Colonic mucosa (tissue), 4 donors: Measurements from ENCODE around the gene JOSD1. TPM values are rescaled to one million over a fixed set of nuclear protein-coding genes. Genes with fewer than 3 reads are reported as not detected.

Experiments
- DNase-seq: peaks from one replicate; pipeline ENCODE4 v3.0.0-alpha.2; 2020
- H3K27ac ChIP-seq: fragments of 200-600 bp; one replicate; pipeline ENCODE4 v1.8.0; 2021
- H3K27me3 ChIP-seq: fragments of 200-600 bp; one replicate; pipeline ENCODE4 v1.8.0; 2021
- H3K36me3 ChIP-seq: fragments of 200-600 bp; one replicate; pipeline ENCODE4 v1.8.0; 2021
- H3K4me1 ChIP-seq: fragments of 200-600 bp; one replicate; pipeline ENCODE4 v1.8.0; 2021; ENCODE audit warnings: mild to moderate bottlenecking
- H3K4me3 ChIP-seq: fragments of 200-600 bp; one replicate; pipeline ENCODE4 v1.8.0; 2021
- H3K9ac ChIP-seq, 2 donors: one replicate each; pipeline ENCODE4 v1.7.0; 2013; ENCODE audit warnings: control low read depth in 2 of 2, low read depth in 2 of 2, low read length in 2 of 2
- H3K9me3 ChIP-seq: fragments of 200-600 bp; one replicate; pipeline ENCODE4 v1.8.0; 2021
- CTCF ChIP-seq: fragments of 200-600 bp; IDR thresholded peaks from one replicate; pipeline ENCODE4 v1.8.0; 2022; ENCODE audit warnings: antibody characterized with exemption, mild to moderate bottlenecking
- intact Hi-C: fragments of 100-400 bp; cut with DNase I; formaldehyde crosslinking; loops from one replicate; pipeline ENCODE4 v1.14.1; 2022
- total RNA-seq, 2 donors: library from RNA; stranded (reverse); fragmentation: NEBNext Ultra II Directional in 1 of 2; extraction: Animal tissue kit (Norgen Biotek cat#: 25700) in 1 of 2; gene quantifications; one replicate each; pipeline ENCODE4 v1.2.1, GENCODE V29; 2021
- donor health status: healthy.
- donor health status: DM: no; HTN: no; CAD: no.
- donor health status: DM: no; HTN: no; CAD: no.

The JOSD1 gene
- total RNA-seq, 2 donors from 2014 or later, result 52.4 to 108 TPM

- no peaks in the 10 kb centered on the region for H3K9me3 ChIP-seq
- H3K4me1 ChIP-seq, result no peaks in the 10 kb centered on the region
- intact Hi-C loops, result no loop called here
- no peak for DNase-seq
- no peaks in the 10 kb centered on the region for H3K36me3 ChIP-seq
- no peak overlapping the region for H3K4me3 ChIP-seq
- TF ChIP-seq CTCF, result no peak
- H3K27me3 ChIP-seq, result no peaks in the 10 kb centered on the region
- no peak overlapping the region for H3K9ac ChIP-seq
- no peak overlapping the region for H3K27ac ChIP-seq
Measured at GRCh38 chr22:38638728-38639127, 62.0 kb downstream of the JOSD1 start.

GRCh38 chr22:38638216-38638615 lies 62.5 kb downstream of the JOSD1 start:
- Histone ChIP-seq H3K27ac (no peak overlapping the region), H3K4me3 (no peak overlapping the region), H3K27me3 (no peaks in the 10 kb centered on the region), H3K36me3 (no peaks in the 10 kb centered on the region), H3K9ac (no peak overlapping the region), H3K9me3 (no peaks in the 10 kb centered on the region), H3K4me1 (no peaks in the 10 kb centered on the region)
- TF ChIP-seq CTCF, result no peak
- DNase-seq, result no peak
- intact Hi-C loops, result no loop called here

Other genes starting within 250 kb of the JOSD1 start
- not detected for gene KCNJ4, start 245.7 kb downstream of the JOSD1 start, total RNA-seq
- 10 to 100 TPM; 26.7 to 29.1 TPM for gene KDELR3, start 232.8 kb downstream of the JOSD1 start, total RNA-seq
- 100 to 1,000 TPM; 333 to 359 TPM for gene DDX17, start 194.6 kb downstream of the JOSD1 start, total RNA-seq
- 1 to 10 TPM; 2.0 to 3.0 TPM for gene DMC1, start 130.8 kb downstream of the JOSD1 start, total RNA-seq
- 1 to 10 TPM in 1 of 2 donors, under 1 TPM in 1; 0.21 to 2.0 TPM for gene FAM227A, start 44.6 kb downstream of the JOSD1 start, total RNA-seq
- 10 to 100 TPM; 27.4 to 38.1 TPM for gene CBY1, start 44.3 kb downstream of the JOSD1 start, total RNA-seq
- 100 to 1,000 TPM in 1 of 2 donors, 10 to 100 TPM in 1; 97.1 to 149 TPM for gene TOMM22, start 19.0 kb downstream of the JOSD1 start, total RNA-seq
- gene GTPBP1, start 5.0 kb upstream of the JOSD1 start, total RNA-seq, result 10 to 100 TPM; 64.6 to 65.6 TPM
- 100 to 1,000 TPM; 106 to 123 TPM for gene SUN2, start 55.1 kb upstream of the JOSD1 start, total RNA-seq
- gene DNAL4, start 93.2 kb upstream of the JOSD1 start, total RNA-seq, result 10 to 100 TPM; 15.8 to 17.8 TPM
- gene NPTXR, start 143.1 kb upstream of the JOSD1 start, total RNA-seq, result 1 to 10 TPM in 1 of 2 donors, under 1 TPM in 1; 0.82 to 2.0 TPM
- gene CBX6, start 171.3 kb upstream of the JOSD1 start, total RNA-seq, result 10 to 100 TPM in 1 of 2 donors, 1 to 10 TPM in 1; 9.2 to 14.5 TPM